WTC11 (cell line): Measurements from ENCODE around the gene ZBTB16. TPM values are rescaled to one million over a fixed set of nuclear protein-coding genes. Genes with fewer than 3 reads are reported as not detected.

Experiments used
- ATAC-seq: fragments of 200-7000 bp; cut with Tn5 transposase; 2 replicates; pipeline ENCODE4 v1.10.0; 2021; ENCODE audit warnings: mild to moderate bottlenecking, moderate library complexity
- CTCF ChIA-PET: fragments of 300-600 bp; sonication (Branson Sonifier 250); formaldehyde crosslinking; loops from one replicate; lab custom pipeline; 2021; ENCODE audit warnings: antibody characterized with exemption; lab: Charles Lee
- POLR2A ChIA-PET: fragments of 350-600 bp; sonication (Branson Sonifier 250); formaldehyde crosslinking; loops from one replicate; lab custom pipeline; 2021; ENCODE audit warnings: antibody characterized with exemption; lab: Charles Lee
- DNase-seq: peaks from one replicate; pipeline ENCODE4 v3.0.0; 2021; ENCODE audit warnings: low spot score
- H3K27ac Mint-ChIP-seq: 2 replicates; pipeline ENCODE4 v1.8.0; 2021; ENCODE audit warnings: mixed read lengths
- H3K27me3 Mint-ChIP-seq: 2 replicates; pipeline ENCODE4 v1.8.0; 2021; ENCODE audit warnings: low read depth, mild to moderate bottlenecking, moderate library complexity, mixed read lengths
- H3K36me3 Mint-ChIP-seq: 2 replicates; pipeline ENCODE4 v1.8.0; 2021; ENCODE audit warnings: mixed read lengths
- H3K4me1 Mint-ChIP-seq: 2 replicates; pipeline ENCODE4 v1.8.0; 2022; ENCODE audit warnings: mixed read lengths
- H3K4me3 Mint-ChIP-seq: 2 replicates; pipeline ENCODE4 v1.8.0; 2021; ENCODE audit warnings: mild to moderate bottlenecking, moderate library complexity, mixed read lengths
- H3K9me3 Mint-ChIP-seq: 2 replicates; pipeline ENCODE4 v1.8.0; 2021; ENCODE audit warnings: mixed read lengths
- CREB1 ChIP-seq: sonication (generic); formaldehyde crosslinking; IDR thresholded peaks from 2 replicates; pipeline ENCODE4 v1.8.0; 2023; ENCODE audit warnings: mild to moderate bottlenecking, missing genetic modification reagents
- ELF4 ChIP-seq: sonication (generic); formaldehyde crosslinking; IDR thresholded peaks from 2 replicates; pipeline ENCODE4 v1.8.1; 2022; ENCODE audit warnings: low read depth, mild to moderate bottlenecking, moderate library complexity, missing genetic modification reagents
- ESRRA ChIP-seq: sonication (generic); formaldehyde crosslinking; IDR thresholded peaks from 2 replicates; pipeline ENCODE4 v1.8.1; 2022; ENCODE audit warnings: mild to moderate bottlenecking, missing genetic modification reagents, borderline replicate concordance
- GABPB1 ChIP-seq: sonication (generic); formaldehyde crosslinking; IDR thresholded peaks from 2 replicates; pipeline ENCODE4 v1.8.1; 2023; ENCODE audit warnings: mild to moderate bottlenecking, missing genetic modification reagents
- GRHL2 ChIP-seq: fragments of 250-450 bp; sonication (Bioruptor Pico); IDR thresholded peaks from 2 replicates; pipeline ENCODE4 v1.8.0; 2022; ENCODE audit warnings: mild to moderate bottlenecking, moderate library complexity; ENCODE audit not compliant: insufficient replicate concordance, severe bottlenecking
- NFE2L1 ChIP-seq: sonication (generic); formaldehyde crosslinking; IDR thresholded peaks from 2 replicates; pipeline ENCODE4 v1.8.1; 2023; ENCODE audit warnings: missing genetic modification reagents
- NR1H2 ChIP-seq: sonication (generic); formaldehyde crosslinking; IDR thresholded peaks from 2 replicates; pipeline ENCODE4 v1.9.0; 2021; ENCODE audit warnings: mild to moderate bottlenecking, moderate library complexity, missing genetic modification reagents
- PRRX2 ChIP-seq: fragments of 250-450 bp; sonication (Bioruptor Pico); IDR thresholded peaks from 2 replicates; pipeline ENCODE4 v1.8.0; 2021; ENCODE audit warnings: mild to moderate bottlenecking
- SOX15 ChIP-seq: fragments of 250-450 bp; sonication (Bioruptor Pico); IDR thresholded peaks from 2 replicates; pipeline ENCODE4 v1.9.0; 2021; ENCODE audit warnings: mild to moderate bottlenecking
- TP53 ChIP-seq: sonication (generic); formaldehyde crosslinking; IDR thresholded peaks from 2 replicates; pipeline ENCODE4 v1.8.1; 2023; ENCODE audit warnings: mild to moderate bottlenecking, missing genetic modification reagents
- ZNF317 ChIP-seq: sonication (generic); formaldehyde crosslinking; IDR thresholded peaks from 2 replicates; pipeline ENCODE4 v1.8.1; 2023; ENCODE audit warnings: low read depth, mild to moderate bottlenecking, moderate library complexity, missing genetic modification reagents, borderline replicate concordance
- ZNF396 ChIP-seq: fragments of 250-450 bp; sonication (Bioruptor Pico); IDR thresholded peaks from 2 replicates; pipeline ENCODE4 v1.8.0; 2021; ENCODE audit warnings: mild to moderate bottlenecking, moderate library complexity, borderline replicate concordance
- ZNF416 ChIP-seq: fragments of 250-450 bp; sonication (Bioruptor Pico); IDR thresholded peaks from 2 replicates; pipeline ENCODE4 v1.9.0; 2021; ENCODE audit warnings: mild to moderate bottlenecking, inconsistent platforms
- ZNF423 ChIP-seq: fragments of 250-450 bp; sonication (Bioruptor Pico); IDR thresholded peaks from 2 replicates; pipeline ENCODE4 v2.1.2; 2022; ENCODE audit warnings: mild to moderate bottlenecking, moderate library complexity
- total RNA-seq: library from RNA; stranded (reverse); gene quantifications from 3 replicates; pipeline ENCODE4 v1.2.3, GENCODE V29; 2021
- TF ChIP-seq, protein P1 (sequence below): sonication (generic); formaldehyde crosslinking; IDR thresholded peaks from 2 replicates; pipeline ENCODE4 v1.8.1; 2022; ENCODE audit warnings: low read depth, mild to moderate bottlenecking, moderate library complexity, missing genetic modification reagents, borderline replicate concordance
- TF ChIP-seq, protein P2 (sequence below): sonication (generic); formaldehyde crosslinking; IDR thresholded peaks from 2 replicates; pipeline ENCODE4 v1.8.1; 2022; ENCODE audit warnings: mild to moderate bottlenecking, missing genetic modification reagents, moderate library complexity, borderline replicate concordance
- TF ChIP-seq, protein P3 (sequence below): sonication (generic); formaldehyde crosslinking; IDR thresholded peaks from 2 replicates; pipeline ENCODE4 v1.8.1; 2023; ENCODE audit warnings: mild to moderate bottlenecking, moderate library complexity, missing genetic modification reagents
- TF ChIP-seq, protein P4 (sequence below): sonication (generic); formaldehyde crosslinking; IDR thresholded peaks from 2 replicates; pipeline ENCODE4 v1.8.1; 2023; ENCODE audit warnings: mild to moderate bottlenecking, missing genetic modification reagents
- TF ChIP-seq, protein P5 (sequence below): sonication (generic); formaldehyde crosslinking; IDR thresholded peaks from 2 replicates; pipeline ENCODE4 v1.8.1; 2023; ENCODE audit warnings: mild to moderate bottlenecking, missing genetic modification reagents, moderate library complexity
- TF ChIP-seq, protein P6 (sequence below): sonication (generic); formaldehyde crosslinking; IDR thresholded peaks from 2 replicates; pipeline ENCODE4 v1.8.0; 2022; ENCODE audit warnings: mild to moderate bottlenecking, missing genetic modification reagents

ZBTB16 gene
- total RNA-seq, 1 experiment from 2014 or later, result 0.57 TPM

DNA sequence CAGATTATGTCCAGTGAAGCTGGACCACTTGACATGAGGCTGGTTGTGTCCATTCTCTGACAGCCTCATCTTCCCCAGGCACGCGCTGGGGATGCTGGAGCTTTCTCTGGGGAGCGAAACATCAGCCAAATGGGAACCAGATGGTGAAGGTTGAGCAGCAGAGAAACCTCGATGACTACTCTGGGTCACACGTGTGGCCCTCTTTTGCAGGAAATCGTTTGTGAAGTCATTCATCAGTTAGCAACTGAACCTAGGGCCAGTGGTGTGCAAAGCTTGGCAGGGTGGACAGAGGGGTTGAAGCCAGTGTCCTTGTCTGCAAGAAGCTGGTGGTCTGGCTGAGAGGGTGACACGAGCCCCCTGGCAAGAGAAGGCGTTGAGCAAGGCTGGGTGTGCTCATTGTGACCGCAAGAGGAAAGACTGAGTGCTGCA, 109.8 kb downstream of the ZBTB16 start:
- TF ChIP-seq TP53 (CRISPR knock-in tag) (no peak), ZNF317 (CRISPR knock-in tag) (no peak), GABPB1 (CRISPR knock-in tag) (no peak), GRHL2 (CRISPR knock-in tag) (no peak), SOX15 (CRISPR knock-in tag) (no peak)
- TF ChIP-seq, protein P1, sequence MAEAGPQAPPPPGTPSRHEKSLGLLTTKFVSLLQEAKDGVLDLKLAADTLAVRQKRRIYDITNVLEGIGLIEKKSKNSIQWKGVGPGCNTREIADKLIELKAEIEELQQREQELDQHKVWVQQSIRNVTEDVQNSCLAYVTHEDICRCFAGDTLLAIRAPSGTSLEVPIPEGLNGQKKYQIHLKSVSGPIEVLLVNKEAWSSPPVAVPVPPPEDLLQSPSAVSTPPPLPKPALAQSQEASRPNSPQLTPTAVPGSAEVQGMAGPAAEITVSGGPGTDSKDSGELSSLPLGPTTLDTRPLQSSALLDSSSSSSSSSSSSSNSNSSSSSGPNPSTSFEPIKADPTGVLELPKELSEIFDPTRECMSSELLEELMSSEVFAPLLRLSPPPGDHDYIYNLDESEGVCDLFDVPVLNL (CRISPR knock-in tag), result no peak
- TF ChIP-seq, protein P2, sequence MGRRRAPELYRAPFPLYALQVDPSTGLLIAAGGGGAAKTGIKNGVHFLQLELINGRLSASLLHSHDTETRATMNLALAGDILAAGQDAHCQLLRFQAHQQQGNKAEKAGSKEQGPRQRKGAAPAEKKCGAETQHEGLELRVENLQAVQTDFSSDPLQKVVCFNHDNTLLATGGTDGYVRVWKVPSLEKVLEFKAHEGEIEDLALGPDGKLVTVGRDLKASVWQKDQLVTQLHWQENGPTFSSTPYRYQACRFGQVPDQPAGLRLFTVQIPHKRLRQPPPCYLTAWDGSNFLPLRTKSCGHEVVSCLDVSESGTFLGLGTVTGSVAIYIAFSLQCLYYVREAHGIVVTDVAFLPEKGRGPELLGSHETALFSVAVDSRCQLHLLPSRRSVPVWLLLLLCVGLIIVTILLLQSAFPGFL (CRISPR knock-in tag), result no peak
- TF ChIP-seq, protein P3, sequence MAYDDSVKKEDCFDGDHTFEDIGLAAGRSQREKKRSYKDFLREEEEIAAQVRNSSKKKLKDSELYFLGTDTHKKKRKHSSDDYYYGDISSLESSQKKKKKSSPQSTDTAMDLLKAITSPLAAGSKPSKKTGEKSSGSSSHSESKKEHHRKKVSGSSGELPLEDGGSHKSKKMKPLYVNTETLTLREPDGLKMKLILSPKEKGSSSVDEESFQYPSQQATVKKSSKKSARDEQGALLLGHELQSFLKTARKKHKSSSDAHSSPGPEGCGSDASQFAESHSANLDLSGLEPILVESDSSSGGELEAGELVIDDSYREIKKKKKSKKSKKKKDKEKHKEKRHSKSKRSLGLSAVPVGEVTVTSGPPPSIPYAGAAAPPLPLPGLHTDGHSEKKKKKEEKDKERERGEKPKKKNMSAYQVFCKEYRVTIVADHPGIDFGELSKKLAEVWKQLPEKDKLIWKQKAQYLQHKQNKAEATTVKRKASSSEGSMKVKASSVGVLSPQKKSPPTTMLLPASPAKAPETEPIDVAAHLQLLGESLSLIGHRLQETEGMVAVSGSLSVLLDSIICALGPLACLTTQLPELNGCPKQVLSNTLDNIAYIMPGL (CRISPR knock-in tag), result no peak
- H3K27me3 Mint-ChIP-seq, result no peaks in the 10 kb centered on the region
- ChIA-PET POLR2A (no interaction called here), CTCF (interaction anchor here (0.6 to 2.0 kb wide), 3 partner anchors 92 to 772 kb away, joined by 3 to 7 read pairs (median 4); no protein-coding TSS in a partner anchor)
- peaks cover 28% of the 10 kb centered on the region for H3K4me1 Mint-ChIP-seq
- H3K27ac Mint-ChIP-seq, result no peak overlapping the region
- DNase-seq (no peak), ATAC-seq (no peak)
- H3K9me3 Mint-ChIP-seq, result no peaks in the 10 kb centered on the region
- no peak overlapping the region for H3K4me3 Mint-ChIP-seq
- no peaks in the 10 kb centered on the region for H3K36me3 Mint-ChIP-seq

DNA sequence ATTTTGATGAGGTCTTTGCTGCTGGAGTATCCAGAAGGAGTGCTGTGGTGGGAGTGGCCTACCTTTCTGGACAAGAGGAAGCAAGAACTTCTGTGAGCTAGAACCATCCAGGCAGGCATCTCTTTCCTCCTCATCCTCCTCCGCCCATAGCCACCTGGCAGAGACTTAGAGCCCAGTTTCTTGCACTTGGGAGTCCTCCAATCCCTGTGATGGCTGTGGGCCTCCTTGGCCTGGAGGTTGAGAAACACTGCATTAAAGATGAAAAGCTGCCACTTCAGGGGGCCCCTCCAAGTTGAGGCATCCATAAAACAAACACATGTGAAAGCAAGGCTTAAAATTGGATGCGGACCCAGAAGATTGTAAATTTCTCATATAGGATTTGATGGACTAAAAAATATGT, 110.3 kb downstream of the ZBTB16 start:
- no peak overlapping the region for H3K27ac Mint-ChIP-seq
- TF ChIP-seq ZNF423 (no peak), NFE2L1 (CRISPR knock-in tag) (no peak), CREB1 (CRISPR knock-in tag) (no peak), NR1H2 (CRISPR knock-in tag) (no peak), ESRRA (no peak), ZNF416 (no peak), ZNF396 (CRISPR knock-in tag) (no peak), PRRX2 (CRISPR knock-in tag) (no peak), ELF4 (CRISPR knock-in tag) (no peak), TP53 (CRISPR knock-in tag) (no peak)
- TF ChIP-seq, protein P1 (CRISPR knock-in tag), result no peak
- TF ChIP-seq, protein P4, sequence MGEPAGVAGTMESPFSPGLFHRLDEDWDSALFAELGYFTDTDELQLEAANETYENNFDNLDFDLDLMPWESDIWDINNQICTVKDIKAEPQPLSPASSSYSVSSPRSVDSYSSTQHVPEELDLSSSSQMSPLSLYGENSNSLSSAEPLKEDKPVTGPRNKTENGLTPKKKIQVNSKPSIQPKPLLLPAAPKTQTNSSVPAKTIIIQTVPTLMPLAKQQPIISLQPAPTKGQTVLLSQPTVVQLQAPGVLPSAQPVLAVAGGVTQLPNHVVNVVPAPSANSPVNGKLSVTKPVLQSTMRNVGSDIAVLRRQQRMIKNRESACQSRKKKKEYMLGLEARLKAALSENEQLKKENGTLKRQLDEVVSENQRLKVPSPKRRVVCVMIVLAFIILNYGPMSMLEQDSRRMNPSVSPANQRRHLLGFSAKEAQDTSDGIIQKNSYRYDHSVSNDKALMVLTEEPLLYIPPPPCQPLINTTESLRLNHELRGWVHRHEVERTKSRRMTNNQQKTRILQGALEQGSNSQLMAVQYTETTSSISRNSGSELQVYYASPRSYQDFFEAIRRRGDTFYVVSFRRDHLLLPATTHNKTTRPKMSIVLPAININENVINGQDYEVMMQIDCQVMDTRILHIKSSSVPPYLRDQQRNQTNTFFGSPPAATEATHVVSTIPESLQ, result no peak
- TF ChIP-seq, protein P5, sequence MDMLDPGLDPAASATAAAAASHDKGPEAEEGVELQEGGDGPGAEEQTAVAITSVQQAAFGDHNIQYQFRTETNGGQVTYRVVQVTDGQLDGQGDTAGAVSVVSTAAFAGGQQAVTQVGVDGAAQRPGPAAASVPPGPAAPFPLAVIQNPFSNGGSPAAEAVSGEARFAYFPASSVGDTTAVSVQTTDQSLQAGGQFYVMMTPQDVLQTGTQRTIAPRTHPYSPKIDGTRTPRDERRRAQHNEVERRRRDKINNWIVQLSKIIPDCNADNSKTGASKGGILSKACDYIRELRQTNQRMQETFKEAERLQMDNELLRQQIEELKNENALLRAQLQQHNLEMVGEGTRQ, result no peak
- TF ChIP-seq, protein P6, sequence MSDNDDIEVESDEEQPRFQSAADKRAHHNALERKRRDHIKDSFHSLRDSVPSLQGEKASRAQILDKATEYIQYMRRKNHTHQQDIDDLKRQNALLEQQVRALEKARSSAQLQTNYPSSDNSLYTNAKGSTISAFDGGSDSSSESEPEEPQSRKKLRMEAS (CRISPR knock-in tag), result no peak
- ChIA-PET POLR2A (no interaction called here), CTCF (interaction anchor here (0.6 to 2.0 kb wide), 5 partner anchors 10 to 772 kb away, joined by 3 to 7 read pairs (median 4); no protein-coding TSS in a partner anchor)
- H3K27me3 Mint-ChIP-seq, result no peaks in the 10 kb centered on the region
- no peaks in the 10 kb centered on the region for H3K9me3 Mint-ChIP-seq
- H3K4me3 Mint-ChIP-seq, result no peak overlapping the region
- ATAC-seq (no peak), DNase-seq (no peak)
- H3K36me3 Mint-ChIP-seq, result no peaks in the 10 kb centered on the region
- H3K4me1 Mint-ChIP-seq, result peaks cover 28% of the 10 kb centered on the region
